IMR-90 (cell line): Measurements from ENCODE around the gene ABHD2.

ENCODE experiments used
- BHLHE40 ChIP-seq: fragments of 150-350 bp; IDR thresholded peaks from 2 replicates; pipeline ENCODE4 v1.6.1; 2016; ENCODE audit warnings: mild to moderate bottlenecking, low read depth, low read length
- CEBPB ChIP-seq: IDR thresholded peaks from 2 replicates; pipeline ENCODE4 v1.6.1; 2012; ENCODE audit warnings: low read depth, low read length, improper control_type of control experiment
- CHD1 ChIP-seq: IDR thresholded peaks from 2 replicates; pipeline ENCODE4 v1.6.1; 2012; ENCODE audit warnings: low read depth, low read length, improper control_type of control experiment
- FOS ChIP-seq: fragments of 150-350 bp; IDR thresholded peaks from 2 replicates; pipeline ENCODE4 v1.6.1; 2016; ENCODE audit warnings: low read depth, low read length
- MXI1 ChIP-seq: IDR thresholded peaks from 2 replicates; pipeline ENCODE4 v1.6.1; 2012; ENCODE audit warnings: low read depth, mild to moderate bottlenecking, low read length, moderate library complexity, borderline replicate concordance
- POLR2A ChIP-seq: IDR thresholded peaks from 2 replicates; pipeline ENCODE4 v1.6.1; 2012; ENCODE audit warnings: mild to moderate bottlenecking, low read depth, low read length
- RAD21 ChIP-seq: IDR thresholded peaks from 2 replicates; pipeline ENCODE4 v1.6.1; 2012; ENCODE audit warnings: low read length, improper control_type of control experiment
- RCOR1 ChIP-seq: IDR thresholded peaks from 2 replicates; pipeline ENCODE4 v1.6.1; 2012; ENCODE audit warnings: mild to moderate bottlenecking, low read length, improper control_type of control experiment; ENCODE audit not compliant: insufficient replicate concordance
- SMC3 ChIP-seq: fragments of 150-350 bp; IDR thresholded peaks from 2 replicates; pipeline ENCODE4 v1.6.1; 2016; ENCODE audit warnings: low read depth, mild to moderate bottlenecking, antibody characterized with exemption, low read length, moderate library complexity
- TF ChIP-seq, protein P1 (sequence below): conservative IDR thresholded peaks from 2 replicates; pipeline ENCODE4 v1.5.1; 2012; ENCODE audit warnings: mild to moderate bottlenecking, low read depth, low read length, improper control_type of control experiment

DNA sequence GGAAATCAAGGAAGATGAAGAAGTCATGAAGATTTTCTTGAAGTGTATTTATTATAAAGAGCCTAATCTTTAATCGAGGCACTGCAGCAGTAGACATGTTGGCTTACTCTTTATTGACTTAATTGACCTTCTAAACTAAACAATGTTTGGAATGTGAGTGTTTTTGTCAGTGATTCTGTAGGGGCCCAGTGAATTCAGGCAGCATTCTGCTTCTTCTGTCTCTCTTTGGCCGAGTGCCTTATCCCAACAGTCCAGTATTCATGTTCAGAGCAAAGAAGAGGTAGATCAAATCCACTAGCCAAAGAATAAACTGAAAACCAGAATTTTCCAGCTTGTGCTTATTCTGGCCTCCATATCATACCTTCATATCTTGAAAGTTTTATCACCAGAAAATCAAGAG lies 77.4 kb downstream of the ABHD2 start:
- TF ChIP-seq, protein P1, sequence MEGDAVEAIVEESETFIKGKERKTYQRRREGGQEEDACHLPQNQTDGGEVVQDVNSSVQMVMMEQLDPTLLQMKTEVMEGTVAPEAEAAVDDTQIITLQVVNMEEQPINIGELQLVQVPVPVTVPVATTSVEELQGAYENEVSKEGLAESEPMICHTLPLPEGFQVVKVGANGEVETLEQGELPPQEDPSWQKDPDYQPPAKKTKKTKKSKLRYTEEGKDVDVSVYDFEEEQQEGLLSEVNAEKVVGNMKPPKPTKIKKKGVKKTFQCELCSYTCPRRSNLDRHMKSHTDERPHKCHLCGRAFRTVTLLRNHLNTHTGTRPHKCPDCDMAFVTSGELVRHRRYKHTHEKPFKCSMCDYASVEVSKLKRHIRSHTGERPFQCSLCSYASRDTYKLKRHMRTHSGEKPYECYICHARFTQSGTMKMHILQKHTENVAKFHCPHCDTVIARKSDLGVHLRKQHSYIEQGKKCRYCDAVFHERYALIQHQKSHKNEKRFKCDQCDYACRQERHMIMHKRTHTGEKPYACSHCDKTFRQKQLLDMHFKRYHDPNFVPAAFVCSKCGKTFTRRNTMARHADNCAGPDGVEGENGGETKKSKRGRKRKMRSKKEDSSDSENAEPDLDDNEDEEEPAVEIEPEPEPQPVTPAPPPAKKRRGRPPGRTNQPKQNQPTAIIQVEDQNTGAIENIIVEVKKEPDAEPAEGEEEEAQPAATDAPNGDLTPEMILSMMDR, result no peak
- no peak for TF ChIP-seq FOS
- TF ChIP-seq RAD21, result no peak
- no peak for TF ChIP-seq RCOR1
- TF ChIP-seq CHD1, result no peak
- TF ChIP-seq POLR2A, result no peak
- TF ChIP-seq CEBPB, result no peak
- no peak for TF ChIP-seq SMC3
- no peak for TF ChIP-seq MXI1
- no peak for TF ChIP-seq BHLHE40
